Measurements from ENCODE around the gene NRTN.

NRTN gene

DNA sequence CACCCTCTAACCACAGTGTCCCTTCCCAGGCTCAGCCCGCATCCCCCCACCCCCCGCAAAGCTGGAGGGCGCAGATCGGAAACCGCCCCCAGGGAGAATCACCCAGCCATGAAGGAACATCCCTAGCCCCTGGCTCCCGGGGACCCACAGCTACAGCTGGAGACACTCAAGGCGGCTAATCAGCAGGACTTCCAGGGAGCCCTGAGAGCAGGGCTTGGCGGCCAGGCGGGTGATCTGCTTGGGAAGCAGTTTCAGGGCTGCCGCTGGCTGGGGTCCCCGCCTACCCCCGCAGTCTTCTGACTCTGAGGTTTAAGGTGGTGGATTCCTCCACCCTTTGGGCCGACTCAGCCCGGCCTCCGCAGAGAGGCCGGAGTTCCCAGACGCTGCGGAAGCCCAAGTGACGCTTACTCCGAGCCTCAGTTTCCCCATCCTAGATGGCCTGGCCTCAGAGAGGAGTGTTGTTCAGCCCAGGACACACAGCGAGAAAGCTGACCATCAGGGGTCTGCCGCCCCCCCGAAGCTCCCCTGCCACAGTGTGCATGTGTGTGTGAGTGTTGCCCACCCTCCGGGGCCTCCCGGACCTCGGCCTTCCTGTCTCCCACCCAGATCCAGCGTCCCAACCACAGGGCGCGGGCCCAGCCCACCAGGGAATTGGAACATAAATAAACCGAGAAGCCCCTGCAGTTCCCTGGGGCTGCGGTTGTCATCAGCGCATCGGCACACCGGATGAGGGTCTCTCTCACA, 24.9 kb downstream of the NRTN start:
- no peak overlapping the region for H3K4me3 ChIP-seq (ENCODE audit: low read length)
- no peak for DNase-seq (ENCODE audit: low read depth)
- TF ChIP-seq, protein P1, sequence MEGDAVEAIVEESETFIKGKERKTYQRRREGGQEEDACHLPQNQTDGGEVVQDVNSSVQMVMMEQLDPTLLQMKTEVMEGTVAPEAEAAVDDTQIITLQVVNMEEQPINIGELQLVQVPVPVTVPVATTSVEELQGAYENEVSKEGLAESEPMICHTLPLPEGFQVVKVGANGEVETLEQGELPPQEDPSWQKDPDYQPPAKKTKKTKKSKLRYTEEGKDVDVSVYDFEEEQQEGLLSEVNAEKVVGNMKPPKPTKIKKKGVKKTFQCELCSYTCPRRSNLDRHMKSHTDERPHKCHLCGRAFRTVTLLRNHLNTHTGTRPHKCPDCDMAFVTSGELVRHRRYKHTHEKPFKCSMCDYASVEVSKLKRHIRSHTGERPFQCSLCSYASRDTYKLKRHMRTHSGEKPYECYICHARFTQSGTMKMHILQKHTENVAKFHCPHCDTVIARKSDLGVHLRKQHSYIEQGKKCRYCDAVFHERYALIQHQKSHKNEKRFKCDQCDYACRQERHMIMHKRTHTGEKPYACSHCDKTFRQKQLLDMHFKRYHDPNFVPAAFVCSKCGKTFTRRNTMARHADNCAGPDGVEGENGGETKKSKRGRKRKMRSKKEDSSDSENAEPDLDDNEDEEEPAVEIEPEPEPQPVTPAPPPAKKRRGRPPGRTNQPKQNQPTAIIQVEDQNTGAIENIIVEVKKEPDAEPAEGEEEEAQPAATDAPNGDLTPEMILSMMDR (conservative IDR thresholded peaks at IDR 0.05; ENCODE audit: low read depth, low read length) = no peak

DNA sequence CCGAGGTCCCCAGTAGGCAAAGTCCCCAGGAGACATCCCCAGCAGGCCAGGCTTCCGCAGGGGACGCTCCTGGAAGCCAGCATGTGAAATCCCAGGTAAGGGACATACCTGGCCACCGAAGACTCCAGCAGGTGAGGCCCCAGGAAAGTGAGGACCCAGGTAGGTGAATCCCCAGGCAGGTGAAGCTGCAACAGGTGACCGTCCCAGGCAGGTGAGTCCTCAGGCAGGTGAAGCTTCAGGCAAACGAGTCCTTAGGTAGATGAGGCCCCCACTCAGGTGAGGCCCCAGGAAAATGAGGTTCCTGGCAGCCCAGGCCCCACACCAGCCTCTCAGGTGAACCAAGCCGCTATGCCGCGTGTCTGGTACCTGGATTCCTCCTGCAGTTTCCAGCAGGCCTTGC, 26.3 kb downstream of the NRTN start:
- TF ChIP-seq, protein P1 (conservative IDR thresholded peaks at IDR 0.05; ENCODE audit: low read depth, low read length) = no peak
- no peak for DNase-seq (ENCODE audit: low read depth)
- H3K4me3 ChIP-seq (ENCODE audit: low read length) = no peak overlapping the region

DNA sequence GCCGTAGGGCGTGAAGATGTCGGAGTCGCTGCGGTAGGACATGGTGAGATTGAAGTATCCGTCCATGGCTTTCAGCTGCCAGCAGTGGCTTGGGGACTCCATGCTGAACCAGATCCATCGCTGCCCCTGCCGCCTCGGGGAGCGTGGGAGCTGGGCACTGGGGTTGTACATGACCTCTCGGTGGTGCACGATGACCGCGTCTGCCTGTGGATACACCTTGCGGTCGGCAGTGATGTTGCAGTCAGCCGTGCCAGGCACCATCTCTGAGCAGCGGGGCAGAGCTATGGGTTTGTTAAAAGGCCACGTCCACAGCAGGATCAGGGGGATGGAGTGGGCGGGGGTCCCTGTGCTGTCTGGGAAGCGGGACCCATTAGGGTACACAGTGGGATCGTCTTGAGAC, 27.2 kb downstream of the NRTN start:
- no peak overlapping the region for H3K4me3 ChIP-seq (ENCODE audit: low read length)
- TF ChIP-seq, protein P1 (conservative IDR thresholded peaks at IDR 0.05; ENCODE audit: low read depth, low read length) = no peak
- no peak for DNase-seq (ENCODE audit: low read depth)

DNA sequence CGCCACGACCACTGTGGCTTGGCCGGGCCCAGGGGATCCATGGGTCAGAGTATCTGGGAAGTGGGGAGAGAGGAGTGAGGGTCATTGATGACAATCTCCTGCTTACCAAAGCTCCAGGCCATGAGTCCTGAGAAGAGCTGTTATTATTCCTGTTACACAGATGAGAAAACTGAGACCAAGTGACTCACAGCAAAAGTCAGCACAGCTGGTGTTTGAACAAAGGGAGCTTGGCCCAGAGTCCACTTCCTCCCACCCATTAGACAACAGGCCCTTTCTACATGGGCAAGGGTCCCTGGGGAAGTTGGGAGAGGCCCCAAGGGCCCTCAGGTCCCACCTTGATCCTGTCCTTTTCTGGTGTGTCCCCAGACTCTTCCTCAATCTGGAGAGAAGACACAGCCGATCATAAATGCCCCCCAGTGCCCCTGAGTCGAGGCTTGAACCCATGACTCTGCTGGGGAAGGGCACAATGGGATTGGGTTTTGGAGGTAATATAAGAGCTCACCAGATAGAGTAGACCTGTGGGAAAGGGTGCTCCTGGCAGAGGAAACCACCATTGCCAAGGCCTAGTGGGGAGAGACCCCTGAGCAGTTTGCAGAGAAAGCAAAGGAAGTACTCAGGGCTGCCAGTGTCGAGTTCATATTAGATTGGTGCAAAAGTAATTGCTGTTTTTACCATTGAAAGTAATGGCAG, 27.8 kb downstream of the NRTN start:
- no peak for DNase-seq (ENCODE audit: low read depth)
- H3K4me3 ChIP-seq (ENCODE audit: low read length) = no peak overlapping the region
- TF ChIP-seq, protein P1 (conservative IDR thresholded peaks at IDR 0.05; ENCODE audit: low read depth, low read length) = no peak

DNA sequence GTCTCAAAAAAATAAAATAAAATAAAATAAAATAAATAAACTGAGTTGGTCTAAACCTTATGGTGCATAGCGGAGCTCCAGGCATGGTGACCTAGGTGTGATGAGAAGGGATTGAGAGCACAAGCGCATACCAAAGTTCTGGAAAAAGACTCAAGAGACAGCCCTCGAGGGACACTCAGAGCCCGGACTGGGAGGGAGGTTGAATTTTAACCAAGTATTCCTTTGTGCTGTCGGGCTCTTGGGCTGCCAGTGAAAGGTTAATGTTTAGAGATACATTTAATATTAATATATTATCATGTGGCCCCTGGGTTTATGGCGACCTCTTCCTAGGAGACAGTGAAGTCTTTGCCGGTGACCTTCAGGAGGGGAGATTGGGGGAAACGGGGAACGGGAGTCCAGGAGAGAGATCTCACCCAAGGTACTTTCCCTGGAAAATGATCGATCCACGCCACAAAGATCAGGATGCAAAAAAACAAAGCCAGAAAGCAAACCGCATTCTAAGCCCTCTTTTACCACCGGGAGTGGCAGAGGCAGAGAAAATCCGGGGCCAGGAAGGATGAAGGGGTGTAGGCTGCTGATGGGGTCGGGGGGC, 33.0 kb downstream of the NRTN start:
- no peak for DNase-seq (ENCODE audit: low read depth)
- TF ChIP-seq, protein P1 (conservative IDR thresholded peaks at IDR 0.05; ENCODE audit: low read depth, low read length) = no peak
- no peak overlapping the region for H3K4me3 ChIP-seq (ENCODE audit: low read length)

DNA sequence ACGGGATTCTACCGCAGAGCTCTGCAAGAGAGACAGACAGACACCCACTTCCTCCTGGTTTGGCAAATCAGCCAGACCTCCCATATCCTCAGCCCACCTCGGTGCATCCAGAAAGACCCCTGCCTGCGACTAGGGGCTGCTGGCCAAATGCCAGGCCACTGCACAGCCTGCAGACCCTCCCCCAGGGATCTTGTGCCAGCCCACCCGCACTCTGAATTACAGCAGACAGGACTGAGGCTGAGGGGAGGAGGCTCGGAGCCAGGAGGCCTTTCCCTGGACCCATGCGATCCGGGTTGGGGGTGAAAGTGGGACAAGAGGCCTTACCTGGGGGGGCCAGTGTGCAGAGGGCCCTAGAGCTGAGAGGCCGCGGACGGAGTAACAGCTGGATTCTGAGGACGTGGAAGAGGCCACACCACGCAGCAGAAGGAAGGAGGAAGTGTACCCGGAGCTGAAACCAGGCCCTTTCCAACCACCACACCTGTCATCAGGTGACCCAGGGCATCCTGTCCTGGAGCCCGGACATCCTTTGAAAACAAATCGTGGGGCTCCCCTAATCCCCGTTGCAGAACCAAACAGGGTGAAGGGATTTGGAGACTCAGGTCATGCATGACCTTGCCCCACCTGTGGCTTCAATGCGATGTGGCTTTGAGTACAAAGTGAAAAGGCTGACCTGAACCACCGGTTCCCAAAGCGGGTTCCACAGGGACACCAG, 33.6 kb downstream of the NRTN start:
- DNase-seq (ENCODE audit: low read depth) = no peak
- TF ChIP-seq, protein P1 (conservative IDR thresholded peaks at IDR 0.05; ENCODE audit: low read depth, low read length) = no peak

More for the DNA sequence above, 33.6 kb downstream of the NRTN start:
- H3K4me3 ChIP-seq (ENCODE audit: low read length) = no peak overlapping the region

Data from retinal pigment epithelial cell (primary cell).